GM21515 (cell line): Measurements from ENCODE around the gene IPCEF1.

Source experiments
- ATAC-seq: cut with Tn5 transposase; IDR thresholded peaks from one replicate; pipeline ENCODE4 v1.9.1; 2021; ENCODE audit not compliant: unreplicated experiment

IPCEF1 gene, protein sequence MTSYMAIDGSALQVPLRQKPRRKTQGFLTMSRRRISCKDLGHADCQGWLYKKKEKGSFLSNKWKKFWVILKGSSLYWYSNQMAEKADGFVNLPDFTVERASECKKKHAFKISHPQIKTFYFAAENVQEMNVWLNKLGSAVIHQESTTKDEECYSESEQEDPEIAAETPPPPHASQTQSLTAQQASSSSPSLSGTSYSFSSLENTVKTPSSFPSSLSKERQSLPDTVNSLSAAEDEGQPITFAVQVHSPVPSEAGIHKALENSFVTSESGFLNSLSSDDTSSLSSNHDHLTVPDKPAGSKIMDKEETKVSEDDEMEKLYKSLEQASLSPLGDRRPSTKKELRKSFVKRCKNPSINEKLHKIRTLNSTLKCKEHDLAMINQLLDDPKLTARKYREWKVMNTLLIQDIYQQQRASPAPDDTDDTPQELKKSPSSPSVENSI

DNA sequence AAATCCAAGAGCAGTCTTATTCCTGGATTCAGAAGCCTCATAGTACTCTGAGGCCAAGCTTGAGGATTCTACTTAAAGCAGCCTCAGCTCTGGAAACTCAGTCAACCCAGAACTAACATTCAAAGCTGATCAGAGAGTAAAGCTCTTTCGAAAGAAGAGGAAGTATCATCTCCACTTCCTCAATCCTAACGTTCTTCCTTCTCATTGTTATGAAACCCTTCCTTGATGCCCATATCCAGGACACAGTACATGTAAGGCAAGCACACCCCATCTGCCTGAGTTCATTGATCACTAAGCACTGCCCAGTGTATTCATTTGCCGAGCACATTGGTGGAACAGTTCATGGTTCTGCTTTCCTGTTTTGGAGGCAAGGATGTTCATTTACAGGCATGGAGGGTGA is at the start of gene IPCEF1:
Gene IPCEF1, minus strand, starts transcription at position 114 of the 400 bp plus-strand sequence. CDS start 90,856 bp downstream, outside the sequence.
- no peak for ATAC-seq

DNA sequence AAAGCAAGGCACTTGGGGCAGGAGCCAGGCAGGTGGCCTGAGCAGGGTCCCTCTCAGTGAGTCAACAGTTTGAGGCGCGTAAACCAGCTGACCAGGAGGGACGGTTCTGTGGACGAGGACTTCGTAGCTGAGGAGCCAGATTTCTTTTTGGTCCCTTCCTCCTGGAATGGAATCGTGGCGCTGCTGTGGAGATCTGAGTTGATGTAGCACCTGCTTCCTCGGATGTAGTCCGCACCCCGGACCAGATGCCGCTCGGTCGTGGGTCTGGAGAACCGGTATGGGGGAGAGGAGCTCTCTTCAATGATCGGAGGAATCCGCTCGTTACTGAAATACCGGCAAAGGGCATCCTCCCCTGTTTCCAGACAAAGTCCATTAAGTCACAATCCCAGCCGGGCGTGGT is 49.7 kb upstream of the IPCEF1 start:
- ATAC-seq = no peak

DNA sequence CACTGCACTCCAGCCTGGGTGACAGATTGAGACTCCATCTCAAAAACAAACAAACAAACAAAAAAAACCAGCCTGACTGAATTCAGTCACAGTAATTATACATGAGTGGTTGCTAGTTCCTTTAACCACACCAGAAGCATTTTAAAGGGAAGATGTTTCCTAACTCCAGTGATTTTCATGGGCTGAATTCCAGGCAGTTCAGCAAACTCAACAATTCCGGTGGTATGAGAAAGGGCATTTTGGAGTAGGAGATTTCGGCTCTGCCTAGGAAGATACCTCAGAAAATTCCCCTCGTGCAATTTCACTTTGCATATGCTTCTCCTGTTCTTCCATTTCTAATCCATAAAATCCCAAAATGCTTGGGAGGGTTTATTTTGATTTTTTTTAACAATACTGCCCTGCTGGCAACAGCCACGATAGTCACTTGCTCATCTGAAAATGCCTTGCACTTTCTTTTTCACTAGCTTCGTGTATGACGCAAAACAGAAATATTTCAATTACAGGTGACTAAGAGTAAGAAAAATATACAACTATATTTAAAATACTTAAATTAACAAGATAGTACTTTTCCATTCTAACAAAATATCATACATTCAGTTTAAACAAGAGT is 48.3 kb upstream of the IPCEF1 start:
- ATAC-seq = no peak

DNA sequence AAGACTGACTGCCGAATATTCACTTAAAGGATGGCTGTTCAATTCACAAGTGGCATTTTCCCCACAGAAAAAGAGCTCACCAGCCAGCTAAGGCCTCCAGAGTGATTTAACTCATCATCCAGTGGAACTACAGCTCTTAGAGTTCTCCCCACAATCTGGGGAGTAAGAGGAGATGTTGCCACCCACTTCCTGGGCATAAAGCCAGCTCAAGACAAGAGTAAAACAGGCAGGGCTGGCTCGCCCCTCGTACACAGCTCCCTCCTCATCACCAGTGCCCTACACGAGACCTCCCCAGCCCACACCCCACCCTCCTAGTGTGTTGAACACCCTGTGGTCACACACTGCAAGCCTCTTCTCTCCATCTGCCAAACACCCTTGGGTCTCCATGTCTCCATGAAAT is 47.2 kb upstream of the IPCEF1 start:
- ATAC-seq = no peak

DNA sequence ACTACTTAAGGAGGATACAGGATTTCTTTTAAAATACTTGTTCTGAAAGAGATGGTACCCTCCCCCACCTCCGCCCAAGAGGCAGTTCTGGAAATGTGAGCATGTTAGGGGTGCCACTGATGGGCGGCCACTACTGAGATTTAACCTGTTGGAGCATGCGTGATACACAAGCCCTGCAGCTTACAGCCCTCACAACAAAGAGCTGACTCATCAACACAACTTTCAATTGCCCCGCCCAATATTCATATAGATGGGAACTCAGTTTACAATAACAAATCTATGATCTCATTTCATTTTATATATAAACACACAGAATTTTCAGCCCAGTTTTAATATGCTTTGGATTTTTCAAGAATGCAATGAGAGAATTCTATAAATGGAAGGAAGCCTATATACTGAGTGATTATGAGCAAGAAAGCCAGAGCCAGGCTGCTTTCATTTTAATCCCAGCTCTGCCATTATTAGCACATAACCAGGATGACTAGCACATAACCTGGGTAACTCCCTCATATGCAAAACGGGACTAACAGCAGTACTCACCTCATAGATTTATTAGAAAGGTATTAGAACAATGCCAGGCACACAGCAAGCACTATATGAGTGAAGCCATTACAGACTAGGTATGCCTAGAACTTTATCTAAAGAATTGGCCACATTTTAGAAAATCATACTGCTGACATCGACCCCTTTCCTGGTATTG is 45.6 kb upstream of the IPCEF1 start:
- no peak for ATAC-seq

DNA sequence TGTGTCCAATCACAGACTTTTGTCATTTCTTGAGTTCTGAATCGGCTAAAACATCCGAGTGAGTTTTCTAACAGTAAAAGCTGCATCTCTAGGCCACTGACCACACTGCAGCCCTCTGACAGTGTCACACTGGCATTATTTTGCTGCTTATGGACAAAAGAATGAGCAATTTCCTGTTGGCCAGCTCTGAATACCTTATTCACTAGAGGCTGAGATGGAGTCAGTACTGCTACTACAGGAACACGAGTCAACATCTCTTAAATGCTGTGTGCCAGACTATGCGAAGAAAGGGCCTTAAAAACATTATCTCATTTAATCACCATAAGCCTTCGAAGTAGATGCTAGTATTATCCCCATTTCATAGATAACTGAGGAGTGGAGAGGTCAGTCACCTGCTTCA is 42.5 kb upstream of the IPCEF1 start:
- ATAC-seq = no peak

DNA sequence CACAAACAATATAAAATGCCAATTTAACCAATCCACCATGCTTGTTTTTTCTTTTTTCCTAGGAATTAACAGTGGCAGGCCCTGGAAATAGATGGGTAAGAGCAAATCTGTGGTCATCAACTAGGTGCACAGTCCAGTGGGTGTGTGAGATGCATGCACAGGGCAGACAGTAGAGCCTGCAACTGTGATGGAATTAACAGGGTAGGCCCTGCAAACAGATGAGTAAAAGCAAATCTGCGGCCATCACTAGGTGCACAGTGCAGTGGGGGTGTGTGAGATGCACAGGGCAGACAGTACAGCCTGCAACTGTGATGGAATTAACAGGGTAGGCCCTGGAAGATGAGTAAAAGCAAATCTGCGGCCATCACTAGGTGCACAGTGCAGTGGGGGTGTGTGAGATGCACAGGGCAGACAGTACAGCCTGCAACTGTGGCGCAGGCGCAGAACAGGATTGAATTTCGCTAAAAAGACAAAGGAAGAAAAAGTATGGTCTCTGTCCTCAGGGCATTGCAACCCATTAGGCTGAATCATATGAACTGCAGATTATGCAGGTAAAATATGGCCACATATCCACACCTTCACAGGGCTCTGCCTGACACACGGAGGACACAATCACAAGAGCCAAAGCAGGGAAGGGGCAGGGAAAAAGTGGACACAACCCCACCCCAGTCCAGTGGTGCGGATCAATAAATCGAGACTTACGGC is 41.0 kb upstream of the IPCEF1 start:
- ATAC-seq = no peak

DNA sequence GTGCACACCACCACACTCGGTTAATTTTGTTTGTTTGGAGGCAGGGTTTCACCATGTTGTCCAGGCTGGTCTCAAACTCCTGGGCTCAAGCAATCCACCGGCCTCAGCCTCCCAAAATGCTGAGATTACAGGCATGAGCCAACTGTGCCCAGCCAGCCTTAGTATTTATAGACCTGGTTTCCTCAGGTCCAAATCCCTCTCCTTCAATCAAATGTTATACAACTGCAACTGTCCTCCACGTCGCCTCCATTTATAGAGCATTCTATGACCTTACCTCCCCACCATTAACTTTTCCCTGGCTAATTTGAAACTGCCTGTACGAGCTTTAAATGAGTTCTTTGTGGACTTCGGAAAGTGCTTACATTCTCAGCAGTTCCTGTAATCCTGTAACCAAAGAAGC is 39.3 kb upstream of the IPCEF1 start:
- no peak for ATAC-seq

DNA sequence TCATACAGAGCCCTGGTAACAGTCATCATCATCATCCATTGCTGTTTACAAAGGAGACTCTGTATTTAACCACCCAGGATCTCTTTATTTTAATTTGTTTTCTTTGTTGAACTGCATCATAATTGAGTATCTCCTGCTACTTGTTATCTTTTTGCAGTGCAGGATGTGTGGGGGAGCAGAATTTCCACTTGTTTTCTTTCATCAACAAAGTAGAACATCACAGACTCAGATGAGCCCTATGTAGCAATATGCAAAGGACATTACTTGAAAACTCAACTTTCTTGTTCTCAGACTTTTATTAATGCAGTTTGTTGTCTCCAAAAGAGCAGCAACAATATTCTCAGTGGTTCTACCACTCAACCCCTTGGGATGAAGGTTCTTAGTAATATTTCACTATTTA is 38.7 kb upstream of the IPCEF1 start:
- no peak for ATAC-seq

DNA sequence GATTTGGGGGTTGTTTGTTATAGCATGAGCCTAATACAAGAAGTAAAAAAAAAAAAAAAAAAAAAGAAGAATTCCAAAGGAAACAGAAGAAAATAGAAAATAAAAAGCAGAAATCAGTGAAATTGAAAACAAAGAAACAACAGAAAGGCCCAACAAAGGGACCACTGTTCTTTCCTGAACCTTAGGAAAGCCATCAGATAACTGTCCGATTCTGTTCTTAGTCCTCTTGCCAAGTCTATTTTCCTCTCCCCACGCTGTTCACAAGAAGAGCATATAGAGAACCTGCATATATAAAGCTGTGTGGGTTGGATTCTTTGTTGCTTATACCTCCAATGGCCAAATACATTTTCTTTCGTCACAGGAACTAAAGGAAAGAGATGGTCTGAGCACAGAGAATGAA is 38.0 kb upstream of the IPCEF1 start:
- ATAC-seq = no peak

DNA sequence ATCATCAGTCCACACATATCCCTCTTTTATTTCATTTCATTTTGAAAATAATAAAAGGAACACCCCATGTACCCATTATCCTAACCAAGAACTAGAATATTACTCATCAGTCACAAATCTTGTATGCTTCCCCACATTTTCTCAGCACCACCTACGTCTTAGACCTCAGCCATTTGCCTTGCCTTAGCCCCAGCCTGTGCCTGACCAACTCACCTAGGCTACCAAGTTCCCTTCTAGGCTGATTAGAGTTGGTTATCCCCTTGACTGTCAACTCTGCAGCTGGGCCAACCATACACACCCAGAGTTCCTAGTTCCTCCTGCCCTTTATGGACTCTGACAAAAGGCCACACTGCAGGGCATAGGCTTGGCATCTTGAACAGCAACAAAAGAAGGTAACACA is 33.4 kb upstream of the IPCEF1 start:
- ATAC-seq = no peak

DNA sequence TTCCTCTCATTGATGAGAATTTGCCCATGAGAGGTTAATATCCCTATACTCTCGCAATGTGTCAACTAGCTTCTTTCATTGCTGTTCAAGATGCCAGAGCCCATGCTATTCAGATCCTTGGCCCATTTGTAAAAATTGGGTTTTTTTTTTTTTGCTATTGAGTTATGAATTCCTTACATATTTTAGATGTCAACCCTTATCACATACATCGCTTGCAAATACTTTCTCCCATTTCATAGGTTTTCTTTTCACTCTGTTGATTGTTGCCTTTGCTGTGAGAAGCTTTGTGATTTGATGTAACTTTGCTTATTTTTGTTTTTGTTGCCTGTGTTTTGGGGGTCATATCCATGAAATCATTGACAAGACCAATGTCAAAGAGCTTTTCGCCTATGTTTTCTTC is 32.2 kb upstream of the IPCEF1 start:
- no peak for ATAC-seq

DNA sequence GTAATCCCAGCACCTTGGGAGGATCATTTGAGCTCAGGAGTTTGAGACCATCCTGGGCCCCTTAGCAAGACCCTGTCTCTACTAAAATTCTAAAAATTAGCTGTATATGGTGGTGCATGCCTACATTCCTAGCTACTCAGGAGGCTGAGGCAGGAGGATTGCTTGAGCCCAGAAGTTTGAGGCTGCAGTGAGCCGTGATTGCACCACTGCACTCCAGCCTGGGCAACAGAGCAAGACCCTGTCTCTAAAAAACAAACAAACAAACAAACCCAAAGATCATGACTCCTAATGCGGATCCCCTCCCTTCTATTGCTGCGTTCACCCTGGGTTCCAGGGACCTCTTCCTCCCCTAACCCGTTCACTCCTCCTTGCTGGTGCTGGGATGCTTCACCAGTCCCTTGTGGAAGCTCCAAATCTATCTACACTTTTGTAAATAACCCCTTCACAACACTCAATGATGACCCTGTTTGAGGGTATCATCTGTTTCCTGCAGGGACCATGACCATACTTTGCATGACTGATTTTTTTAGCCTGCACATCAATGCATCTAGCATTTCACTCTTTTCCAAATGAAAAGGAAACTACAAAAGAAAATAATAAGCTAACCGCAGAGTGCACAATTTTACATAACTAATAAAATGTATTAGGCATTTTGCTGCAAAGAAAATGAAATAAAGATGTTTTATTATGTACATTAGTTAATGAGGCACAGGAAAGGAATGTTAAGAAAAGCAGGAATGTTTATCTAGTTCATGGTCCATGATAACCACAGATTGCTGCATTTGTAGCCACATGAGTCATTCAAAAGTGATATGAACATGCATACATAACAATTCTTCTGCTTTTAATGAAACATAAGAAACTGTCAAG is 30.5 kb upstream of the IPCEF1 start:
- no peak for ATAC-seq

DNA sequence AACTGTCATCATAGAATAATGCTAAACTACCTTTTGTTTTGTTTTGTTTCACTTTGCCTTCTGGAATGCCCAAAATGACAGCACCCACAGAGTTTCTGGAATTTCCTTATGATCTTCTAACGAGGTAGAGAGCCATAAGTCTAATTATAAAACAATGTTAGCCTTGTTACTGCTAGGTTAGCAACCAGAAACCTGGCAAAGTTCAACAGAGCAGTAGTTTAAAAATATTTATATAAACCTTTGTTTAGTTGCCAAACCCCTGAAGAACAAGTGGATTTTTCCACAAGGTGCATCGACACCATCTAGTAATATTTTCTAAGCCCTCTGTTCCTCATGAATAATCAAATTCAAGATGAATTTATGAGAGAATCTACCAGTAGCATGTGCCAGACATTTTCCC is 27.6 kb upstream of the IPCEF1 start:
- no peak for ATAC-seq

DNA sequence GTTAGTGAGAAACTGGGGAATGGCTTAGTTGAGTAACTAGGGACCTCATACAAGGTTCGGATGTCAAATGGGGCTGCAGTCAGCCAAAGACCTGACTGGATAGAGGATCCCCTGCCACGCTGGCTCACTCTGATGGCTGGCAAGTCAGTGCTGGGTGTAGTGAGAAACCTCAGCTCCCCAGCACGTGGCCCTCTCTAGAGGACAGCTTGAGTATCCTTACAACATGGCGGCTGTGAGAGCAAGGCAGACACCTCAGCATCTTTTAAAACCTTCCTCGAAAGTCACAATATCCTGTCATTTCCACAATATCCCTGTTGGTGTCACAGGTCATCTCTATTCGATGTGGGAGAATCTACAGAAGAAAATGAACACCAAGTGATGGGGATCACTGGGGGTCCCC is 26.7 kb upstream of the IPCEF1 start:
- ATAC-seq = no peak

DNA sequence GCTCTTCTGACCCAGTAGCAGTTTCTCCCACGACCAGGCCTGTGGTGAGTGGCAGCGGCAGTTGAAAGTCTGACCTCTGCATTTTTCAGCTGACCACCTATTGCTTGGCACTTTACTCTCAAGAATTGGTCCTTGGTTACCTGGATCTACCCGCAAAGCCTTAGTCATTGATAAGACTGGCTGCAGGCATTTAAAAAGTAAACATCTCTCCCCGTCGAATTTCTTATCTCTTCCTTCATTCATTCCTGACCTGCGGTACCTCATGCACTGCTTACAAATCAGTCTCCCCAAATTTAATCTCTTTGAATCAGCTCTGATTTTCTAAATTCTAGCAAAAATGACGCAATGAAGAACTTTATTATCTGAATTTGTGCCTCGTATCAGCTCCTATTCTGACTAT is 26.1 kb upstream of the IPCEF1 start:
- no peak for ATAC-seq

DNA sequence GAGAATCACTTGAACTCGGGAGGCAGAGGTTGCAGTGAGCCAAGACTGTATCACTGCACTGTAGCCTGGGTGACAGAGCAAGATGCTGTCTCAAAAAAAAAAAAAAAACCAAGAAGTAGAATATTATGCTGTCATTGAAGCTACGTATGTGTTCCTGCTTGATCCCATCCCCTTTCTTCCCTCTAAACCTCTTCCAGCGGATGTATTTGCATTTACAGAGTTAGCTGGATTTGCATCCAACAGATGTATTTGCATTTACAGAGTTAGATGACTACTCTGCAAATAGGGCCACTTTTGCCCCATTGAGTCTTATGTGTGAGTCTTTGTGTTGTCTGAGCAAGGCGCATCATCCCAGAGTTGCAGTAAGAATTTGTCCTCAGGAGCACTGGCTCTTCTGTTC is 24.9 kb upstream of the IPCEF1 start:
- no peak for ATAC-seq

DNA sequence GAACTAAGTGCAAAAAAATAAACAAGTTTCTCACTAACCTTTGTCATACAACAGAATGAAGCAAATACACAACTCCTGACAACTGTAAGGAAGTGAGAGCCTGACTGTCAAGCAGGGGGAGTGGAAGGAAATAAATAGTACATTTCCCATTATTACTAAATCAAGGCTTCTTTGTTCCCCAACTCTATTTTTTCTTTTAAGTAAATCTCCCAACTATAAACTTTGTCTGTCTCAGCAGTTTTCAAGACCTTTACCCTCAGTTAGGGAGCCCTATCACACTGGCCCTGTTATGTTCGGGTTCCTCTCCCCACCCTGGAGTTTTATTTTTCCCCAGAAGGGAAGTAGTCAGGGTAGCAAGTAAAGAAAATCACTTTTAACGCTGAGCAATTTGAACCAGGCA is 24.1 kb upstream of the IPCEF1 start:
- no peak for ATAC-seq

DNA sequence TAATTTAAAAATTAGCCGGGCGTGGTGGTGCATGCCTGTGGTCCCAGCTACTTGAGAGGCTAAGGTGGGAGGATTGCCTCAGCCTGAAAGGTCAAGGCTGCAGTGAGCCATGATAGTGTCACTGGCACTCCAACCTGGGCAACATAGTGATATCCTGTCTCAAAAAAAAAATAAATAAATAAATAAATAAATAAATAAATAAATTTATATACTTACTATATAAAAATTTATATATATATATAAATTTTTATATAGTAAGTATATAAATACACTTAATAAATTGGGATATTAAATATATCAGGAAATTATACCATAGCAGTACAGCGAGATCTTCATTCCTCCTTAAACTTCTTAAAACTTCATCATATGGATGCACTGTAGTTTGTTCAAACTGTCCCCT is 23.0 kb upstream of the IPCEF1 start:
- no peak for ATAC-seq

DNA sequence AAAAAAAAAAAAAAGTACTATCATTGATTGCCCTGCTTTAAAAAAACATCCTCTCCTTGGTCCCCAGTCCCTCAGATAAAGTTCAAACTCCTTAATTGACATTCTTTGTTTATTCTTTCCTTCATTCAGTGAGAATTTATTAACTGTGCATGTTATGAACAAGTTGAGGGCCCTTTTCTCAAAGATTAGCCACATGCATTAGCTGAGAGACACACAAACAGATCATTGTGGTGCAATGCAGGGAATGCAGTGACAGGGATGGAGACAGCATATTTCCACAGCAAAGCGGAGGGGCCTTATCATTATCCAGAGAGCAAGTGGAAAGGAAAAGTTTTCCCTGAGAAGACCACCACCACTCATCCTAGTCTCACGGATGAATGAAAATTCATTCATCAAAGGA is 21.9 kb upstream of the IPCEF1 start:
- no peak for ATAC-seq

DNA sequence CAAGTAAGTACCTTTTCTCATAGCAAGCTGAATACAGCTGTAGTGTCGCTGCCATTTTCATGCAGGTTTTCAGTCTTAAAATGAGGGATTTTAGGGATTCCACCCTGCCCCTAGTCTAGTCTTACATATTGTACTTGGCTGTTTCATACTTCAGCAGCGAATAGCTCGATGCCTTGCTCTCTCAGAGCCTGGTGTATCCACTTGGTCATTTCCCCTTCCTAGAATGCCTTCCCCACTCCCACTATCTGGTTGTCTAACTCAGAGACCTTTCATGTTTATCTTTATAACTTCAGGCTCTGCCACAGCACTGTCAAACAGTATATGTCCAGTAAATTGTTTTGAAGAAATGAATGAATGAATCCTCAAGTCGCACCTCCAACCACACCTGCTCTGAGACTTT is 21.1 kb upstream of the IPCEF1 start:
- no peak for ATAC-seq
